LNCaP clone FGC (cell line): ENCODE results near the gene ZSWIM5.

Experiments
- DNase-seq: peaks from one replicate; pipeline ENCODE4 v3.0.0-alpha.2; 2011; ENCODE audit warnings: low read depth
- H3K4me3 ChIP-seq: 2 replicates; pipeline ENCODE4 v1.5.1; 2011; ENCODE audit warnings: mild to moderate bottlenecking, low read depth, low read length, control low read depth
- TF ChIP-seq, protein P1 (sequence below): IDR thresholded peaks from 2 replicates; pipeline ENCODE4 v1.5.1; 2012; ENCODE audit warnings: mild to moderate bottlenecking; ENCODE audit not compliant: control insufficient read depth, insufficient read depth; ENCODE audit errors: extremely low read depth

ZSWIM5 gene

DNA sequence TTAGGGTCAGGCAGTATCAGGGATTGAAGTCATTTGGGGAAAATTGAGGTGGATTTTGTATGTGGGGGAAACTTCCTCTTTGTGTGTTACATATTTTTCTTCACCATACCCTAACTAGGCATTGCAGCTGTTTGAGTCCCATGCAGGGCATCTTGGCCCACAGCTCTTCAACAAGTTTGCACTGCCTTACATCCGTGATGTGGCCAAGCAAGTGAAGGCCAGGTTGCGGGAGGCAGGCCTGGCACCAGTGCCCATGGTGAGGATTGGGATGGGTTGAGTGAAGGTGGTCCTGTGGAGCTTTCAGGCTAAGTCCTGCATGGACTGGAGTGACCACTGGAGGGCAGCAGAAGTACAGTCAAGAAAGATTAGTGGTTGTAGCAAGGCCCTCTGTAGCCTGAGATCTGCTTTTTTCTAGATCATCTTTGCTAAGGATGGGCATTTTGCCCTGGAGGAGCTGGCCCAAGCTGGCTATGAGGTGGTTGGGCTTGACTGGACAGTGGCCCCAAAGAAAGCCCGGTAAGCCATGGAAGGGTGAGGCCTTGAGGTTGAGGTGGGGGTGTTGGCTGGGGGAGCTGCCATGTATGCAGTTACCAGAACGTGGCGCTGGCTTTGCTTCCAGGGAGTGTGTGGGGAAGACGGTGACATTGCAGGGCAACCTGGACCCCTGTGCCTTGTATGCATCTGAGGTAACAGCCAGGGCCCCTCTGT, 191.9 kb downstream of the ZSWIM5 start:
- TF ChIP-seq, protein P1, sequence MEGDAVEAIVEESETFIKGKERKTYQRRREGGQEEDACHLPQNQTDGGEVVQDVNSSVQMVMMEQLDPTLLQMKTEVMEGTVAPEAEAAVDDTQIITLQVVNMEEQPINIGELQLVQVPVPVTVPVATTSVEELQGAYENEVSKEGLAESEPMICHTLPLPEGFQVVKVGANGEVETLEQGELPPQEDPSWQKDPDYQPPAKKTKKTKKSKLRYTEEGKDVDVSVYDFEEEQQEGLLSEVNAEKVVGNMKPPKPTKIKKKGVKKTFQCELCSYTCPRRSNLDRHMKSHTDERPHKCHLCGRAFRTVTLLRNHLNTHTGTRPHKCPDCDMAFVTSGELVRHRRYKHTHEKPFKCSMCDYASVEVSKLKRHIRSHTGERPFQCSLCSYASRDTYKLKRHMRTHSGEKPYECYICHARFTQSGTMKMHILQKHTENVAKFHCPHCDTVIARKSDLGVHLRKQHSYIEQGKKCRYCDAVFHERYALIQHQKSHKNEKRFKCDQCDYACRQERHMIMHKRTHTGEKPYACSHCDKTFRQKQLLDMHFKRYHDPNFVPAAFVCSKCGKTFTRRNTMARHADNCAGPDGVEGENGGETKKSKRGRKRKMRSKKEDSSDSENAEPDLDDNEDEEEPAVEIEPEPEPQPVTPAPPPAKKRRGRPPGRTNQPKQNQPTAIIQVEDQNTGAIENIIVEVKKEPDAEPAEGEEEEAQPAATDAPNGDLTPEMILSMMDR, result peak; percentile 95
- peak; percentile 71 for DNase-seq
- no peak overlapping the region for H3K4me3 ChIP-seq

DNA sequence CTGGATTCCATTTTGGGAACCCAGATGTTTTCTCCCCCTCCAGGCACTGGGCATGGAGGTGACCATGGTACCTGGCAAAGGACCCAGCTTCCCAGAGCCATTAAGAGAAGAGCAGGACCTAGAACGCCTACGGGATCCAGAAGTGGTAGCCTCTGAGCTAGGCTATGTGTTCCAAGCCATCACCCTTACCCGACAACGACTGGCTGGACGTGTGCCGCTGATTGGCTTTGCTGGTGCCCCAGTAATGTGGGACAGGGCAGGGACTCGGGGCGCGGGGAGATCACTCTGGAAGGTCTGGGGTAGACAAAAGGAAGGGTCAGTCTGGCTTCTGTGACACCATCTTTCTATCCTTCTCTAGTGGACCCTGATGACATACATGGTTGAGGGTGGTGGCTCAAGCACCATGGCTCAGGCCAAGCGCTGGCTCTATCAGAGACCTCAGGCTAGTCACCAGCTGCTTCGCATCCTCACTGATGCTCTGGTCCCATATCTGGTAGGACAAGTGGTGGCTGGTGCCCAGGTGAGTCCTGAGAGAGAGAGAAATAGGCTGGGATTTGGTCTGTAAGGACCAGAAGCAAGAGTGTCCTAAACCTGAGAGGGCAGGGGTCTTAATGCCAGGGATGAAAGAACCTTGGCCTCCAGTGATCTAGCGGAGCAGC, 192.7 kb downstream of the ZSWIM5 start:
- TF ChIP-seq, protein P1, result no peak
- no peak for DNase-seq
- H3K4me3 ChIP-seq, result no peak overlapping the region

DNA sequence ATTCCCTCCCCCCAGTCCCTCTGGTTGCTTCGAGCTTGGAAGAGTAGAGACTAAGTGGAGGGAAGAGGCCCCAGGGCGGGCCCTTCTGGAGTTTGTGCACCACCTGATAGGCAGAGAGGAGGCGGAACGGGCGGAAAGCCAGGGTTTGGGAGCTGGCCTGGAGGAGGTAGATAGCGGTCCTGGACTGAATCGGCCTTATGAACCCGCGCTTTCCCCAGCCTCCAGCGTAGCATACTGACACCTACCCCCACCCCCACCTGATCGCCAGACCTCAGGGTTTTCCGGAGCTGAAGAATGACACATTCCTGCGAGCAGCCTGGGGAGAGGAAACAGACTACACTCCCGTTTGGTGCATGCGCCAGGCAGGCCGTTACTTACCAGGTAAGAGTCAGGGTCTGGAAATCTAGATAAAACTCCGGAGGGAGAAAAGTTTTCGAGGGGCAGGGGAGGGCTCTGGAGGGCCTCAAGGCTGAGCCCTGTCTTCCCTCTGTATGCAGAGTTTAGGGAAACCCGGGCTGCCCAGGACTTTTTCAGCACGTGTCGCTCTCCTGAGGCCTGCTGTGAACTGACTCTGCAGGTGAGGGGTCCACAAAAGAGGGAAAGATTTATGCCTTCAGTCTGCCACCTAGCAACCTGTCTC, 193.6 kb downstream of the ZSWIM5 start:
- peak overlapping the region; percentile 70 for H3K4me3 ChIP-seq

DNA sequence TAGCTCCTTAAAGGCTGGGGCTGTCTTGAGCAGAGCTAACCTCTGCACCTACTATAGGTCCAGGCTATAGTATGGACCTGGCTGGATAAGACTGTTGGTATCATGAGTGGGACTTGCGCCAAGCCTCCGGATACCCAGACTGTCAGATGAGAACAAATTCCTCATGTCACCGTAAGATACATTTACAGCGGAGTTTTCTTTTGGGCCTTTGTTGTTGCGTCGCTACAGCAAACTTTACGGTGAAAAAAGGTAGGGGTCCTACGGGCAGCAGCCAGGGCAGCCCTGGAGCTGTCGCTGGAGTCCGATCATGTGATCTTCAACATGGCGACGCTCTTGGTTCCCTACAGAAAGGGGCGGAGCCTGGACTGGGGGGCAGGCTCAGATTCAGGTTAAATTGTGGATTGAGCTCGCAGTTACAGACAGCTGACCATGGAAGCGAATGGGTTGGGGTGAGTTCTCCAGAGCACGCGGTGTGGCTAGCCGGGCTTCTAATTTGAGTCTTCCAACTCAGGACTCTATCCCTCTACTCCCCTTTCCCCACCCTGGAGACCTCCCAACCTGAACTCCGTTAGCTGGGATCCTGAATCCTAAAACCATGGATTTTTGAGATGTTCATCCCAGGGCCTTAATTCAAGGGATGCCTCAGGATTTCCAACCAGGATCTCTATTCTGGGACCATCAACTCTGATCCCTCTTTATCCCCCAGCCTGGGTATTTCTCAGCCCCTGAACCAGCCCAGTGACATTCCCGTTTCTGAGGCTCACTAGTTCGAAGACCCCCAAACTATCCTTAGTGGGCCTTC, 194.4 kb downstream of the ZSWIM5 start, which contains the start of gene UROD:
UROD (plus strand) TSS at position 418 of the 802 bp plus-strand sequence; CDS start at position 430, 12 bp downstream.
- peak within 1 kb of the TSS; percentile 70 for H3K4me3 ChIP-seq
- DNase-seq, result peak; percentile 94
- TF ChIP-seq, protein P1, result no peak

More for the DNA sequence above, 193.6 kb downstream of the ZSWIM5 start:
- TF ChIP-seq, protein P1, result no peak
- DNase-seq, result peak; percentile 37

DNA sequence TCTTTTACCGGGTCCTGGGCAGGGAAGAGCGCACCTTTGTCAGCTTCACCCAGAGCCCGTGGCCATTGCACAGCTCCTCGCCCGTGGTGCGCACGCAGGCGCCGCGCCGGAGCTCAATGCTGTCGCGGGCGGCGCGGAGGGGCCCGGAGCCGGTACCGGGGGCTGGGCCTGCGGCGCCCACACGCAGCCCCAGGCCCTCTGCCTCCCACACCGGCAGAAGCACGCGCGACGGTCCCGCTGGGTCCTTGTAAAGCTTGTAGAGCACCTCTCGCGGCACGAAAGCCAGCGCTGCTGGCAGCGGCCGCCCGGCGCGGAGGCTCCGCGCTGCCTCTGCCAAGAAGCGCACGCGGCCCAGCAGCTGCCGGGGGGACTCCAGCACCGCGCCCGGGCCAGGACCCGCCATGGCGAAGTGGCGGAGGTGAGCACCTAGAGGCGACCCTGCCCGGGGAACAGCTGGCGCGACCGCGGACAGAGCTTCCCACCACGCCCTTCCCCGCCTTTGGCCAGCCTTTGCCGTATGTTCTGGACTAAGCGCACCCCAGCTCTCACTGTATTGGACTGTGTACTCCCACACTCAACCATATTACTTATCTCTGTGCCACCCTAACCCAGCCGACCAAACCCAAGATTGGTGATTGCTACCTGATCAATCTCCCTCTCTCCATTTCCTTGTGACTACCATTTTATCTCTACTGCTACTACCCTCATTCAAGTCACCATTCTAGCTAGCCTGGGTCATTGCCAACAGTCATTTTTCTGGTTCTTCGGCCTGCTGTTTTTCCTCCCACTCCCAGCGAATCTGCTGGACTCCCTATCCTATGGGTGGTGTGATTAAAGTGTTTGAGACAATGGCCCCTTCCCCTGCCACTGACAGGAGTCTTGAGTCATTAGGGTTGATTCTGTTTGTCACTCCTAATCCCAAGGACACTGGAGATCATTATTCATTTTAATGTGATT, 195.3 kb downstream of the ZSWIM5 start, which contains the start of gene HECTD3:
HECTD3 (minus strand) TSS at position 470 of the 957 bp plus-strand sequence; CDS start at position 403, 67 bp downstream.
- TF ChIP-seq, protein P1, result no peak
- peak within 1 kb of the TSS; percentile 70 for H3K4me3 ChIP-seq
- DNase-seq, result peak; percentile 54
